ENCODE data around the gene UBA52.

Gene UBA52

DNA sequence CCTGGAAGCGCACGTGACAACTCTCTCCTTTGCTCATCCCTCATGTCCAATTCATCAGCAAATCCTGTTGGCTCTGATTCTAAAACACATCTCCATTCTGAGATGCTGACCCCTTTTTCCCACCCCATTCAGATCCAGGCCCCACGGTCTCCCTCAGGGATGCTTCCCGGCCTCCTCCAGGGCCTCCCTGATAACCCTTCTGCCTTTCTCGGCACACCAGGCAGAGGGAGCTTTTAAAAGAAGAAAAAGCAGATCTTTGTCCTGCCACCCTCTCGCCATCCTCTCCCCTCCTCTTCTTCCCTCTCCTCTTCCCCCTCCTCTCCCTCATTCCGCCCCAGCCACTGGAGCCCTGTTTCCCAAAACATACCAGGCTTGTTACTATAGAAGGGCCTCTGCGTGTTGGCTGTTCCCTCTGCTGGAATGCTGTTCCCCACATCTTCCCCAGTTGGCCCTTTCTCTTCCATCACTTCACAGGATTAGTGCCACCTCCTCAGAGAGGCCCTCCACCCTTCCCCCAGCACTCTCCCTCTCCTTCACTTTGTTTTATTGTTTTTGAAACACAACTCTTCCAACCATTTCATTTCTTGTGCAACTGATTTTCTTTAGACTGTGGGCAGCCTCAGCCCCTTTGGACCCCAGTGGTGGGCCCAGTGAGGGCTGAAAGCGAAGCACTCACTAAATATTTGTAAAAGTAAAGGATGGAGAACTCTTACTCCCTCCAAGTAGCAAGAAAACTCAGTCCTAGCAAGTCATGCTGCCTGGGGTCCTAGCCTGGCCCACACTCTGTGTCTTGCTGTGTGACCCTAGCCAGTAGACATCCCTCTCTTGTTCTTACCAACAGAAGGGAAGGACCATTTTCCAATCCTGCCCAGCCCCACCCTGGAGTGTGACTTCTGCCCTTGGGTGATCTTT lies 37.4 kb downstream of the UBA52 start:
- DNase-seq, result no peak

DNA sequence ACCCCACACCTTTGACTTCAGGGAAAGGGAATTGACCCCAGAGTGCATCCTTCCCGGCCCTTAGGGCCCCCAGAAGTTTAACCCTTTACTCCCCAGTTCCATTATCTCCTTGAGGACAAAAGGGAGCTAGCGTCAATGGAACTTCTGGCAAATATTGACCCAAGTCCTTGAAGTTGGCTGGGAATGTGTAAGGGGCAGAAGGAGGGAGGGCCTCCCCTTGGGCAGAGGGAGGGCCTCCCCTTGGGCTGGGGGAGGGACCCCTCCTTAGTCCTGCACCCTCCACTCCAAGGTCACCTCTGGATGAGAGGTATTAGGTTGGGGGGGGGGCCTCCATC lies 38.0 kb downstream of the UBA52 start:
- DNase-seq, result peak; percentile 22

DNA sequence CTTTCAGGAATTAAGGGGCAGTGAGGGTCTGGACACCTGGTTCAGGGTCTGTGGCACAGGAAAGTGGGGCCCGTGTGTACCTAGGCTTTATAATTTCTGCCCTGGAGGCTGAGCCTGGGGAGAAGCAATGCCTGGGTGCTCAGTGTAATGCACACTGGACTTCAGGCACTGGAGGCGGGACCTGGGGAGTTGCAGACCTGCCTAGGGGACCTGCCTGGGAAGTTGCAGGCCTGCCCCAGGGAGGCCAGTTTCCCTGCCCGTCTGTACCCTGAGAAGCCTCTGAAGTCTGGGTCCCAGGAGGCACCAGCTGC lies 38.5 kb downstream of the UBA52 start:
- peak; percentile 44 for DNase-seq

DNA sequence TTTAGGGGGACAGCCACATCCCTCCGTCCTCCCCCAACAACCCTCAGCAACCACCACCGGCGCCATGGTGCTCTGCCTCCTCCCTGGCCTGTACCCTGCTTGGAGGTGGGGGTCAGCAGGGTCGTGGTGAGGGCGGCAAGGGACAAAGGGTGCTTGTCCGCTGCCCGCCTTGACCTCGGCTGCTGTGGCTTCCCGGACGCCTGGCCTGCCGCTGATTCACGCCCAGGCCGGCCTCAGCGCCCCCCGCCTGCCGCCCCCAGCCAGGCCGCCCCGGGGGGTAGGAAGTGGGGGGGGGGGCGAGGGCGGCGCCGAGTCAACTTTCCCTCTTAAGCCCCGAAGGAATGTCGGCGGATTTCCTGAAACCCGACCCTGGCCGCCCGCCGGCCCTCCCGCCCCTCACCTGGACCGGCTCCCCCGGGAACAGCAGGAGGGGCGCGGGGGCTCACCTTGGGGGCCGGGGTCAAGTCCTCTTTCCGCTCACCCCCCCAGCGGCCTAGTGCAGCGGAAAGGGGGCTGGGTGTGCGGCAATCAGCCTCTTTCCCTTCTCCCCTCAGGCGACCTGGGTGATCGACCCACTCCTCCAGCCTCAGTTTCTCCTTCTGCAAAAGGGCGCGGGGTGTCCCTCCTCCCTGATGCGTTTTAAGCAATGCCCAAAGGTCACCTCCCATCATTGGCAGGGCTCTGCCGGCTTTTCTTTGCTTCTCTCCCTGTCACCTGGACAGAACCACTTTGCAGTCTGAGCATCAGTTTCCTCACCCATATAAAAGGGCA lies 39.1 kb downstream of the UBA52 start:
- DNase-seq, result no peak

DNA sequence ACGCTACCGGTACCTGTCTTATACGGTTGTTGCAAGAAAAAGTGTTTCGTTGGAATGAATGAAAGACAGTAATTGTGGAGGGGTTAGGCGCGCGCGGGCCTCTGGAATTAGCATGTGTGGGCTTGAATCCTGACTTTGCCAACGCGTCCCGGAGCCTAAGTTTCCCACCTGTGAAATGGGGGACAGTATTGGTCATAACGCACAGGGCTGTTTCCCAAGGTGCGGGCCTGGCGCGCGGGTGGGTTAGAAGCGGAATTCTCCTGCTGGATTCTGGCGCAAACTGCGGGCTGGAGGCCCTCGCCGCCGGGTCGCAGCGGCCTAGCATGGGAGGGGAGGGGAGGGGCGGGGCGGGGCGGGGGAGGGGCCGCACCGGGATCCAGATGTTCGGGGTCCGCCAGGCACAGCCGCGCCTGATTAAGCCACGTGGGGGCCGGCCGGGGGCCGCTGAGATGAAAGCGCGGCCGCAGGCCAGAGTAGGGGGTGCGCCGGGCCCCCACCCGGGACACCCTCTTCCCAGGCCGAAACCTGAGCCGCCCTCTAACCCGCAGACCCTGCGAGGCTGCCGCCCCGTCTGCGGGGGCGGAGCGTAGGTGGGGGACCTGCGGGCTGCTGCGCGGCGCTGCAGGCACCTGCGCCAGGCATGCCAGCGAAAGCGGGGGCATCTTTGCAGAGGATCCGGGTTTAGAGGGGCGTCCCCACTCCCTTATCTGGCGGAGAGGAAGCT lies 39.8 kb downstream of the UBA52 start:
- DNase-seq, result peak; percentile 57

DNA sequence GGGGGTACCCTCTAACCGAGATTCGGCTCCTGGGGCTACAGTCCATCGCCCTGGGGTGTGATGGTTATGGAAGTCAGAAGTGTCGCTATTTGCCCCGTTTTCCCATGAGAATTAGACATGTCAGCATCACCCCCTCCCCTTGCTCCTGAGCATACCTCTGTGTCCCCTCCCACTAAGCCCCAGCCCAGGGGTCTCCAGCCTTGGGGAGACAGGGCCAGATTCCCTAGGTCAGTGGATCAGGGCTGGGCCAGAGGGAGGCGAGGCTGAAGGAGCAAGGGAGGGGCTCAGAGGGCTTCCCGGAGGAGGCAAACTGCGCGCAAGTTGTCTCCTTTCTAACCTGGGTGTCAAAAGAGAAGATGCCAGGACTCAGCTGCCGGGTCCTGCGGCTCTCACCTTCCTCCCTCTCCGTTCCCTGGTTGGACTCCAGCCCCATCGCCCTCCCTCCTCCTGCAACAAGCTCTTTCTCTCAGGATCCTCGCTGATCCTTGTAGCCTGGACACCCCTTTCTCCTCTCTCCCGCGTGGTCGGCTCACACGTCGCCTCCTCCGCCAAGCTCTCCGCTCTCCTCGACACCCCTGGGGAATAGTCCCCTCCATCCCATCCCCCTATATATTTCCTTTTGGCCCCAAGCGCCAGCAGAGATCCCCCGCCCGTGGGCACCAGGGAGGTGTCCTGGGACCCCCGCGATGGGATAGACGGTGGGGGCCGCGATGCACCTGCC lies 40.6 kb downstream of the UBA52 start:
- DNase-seq, result peak; percentile 40

DNA sequence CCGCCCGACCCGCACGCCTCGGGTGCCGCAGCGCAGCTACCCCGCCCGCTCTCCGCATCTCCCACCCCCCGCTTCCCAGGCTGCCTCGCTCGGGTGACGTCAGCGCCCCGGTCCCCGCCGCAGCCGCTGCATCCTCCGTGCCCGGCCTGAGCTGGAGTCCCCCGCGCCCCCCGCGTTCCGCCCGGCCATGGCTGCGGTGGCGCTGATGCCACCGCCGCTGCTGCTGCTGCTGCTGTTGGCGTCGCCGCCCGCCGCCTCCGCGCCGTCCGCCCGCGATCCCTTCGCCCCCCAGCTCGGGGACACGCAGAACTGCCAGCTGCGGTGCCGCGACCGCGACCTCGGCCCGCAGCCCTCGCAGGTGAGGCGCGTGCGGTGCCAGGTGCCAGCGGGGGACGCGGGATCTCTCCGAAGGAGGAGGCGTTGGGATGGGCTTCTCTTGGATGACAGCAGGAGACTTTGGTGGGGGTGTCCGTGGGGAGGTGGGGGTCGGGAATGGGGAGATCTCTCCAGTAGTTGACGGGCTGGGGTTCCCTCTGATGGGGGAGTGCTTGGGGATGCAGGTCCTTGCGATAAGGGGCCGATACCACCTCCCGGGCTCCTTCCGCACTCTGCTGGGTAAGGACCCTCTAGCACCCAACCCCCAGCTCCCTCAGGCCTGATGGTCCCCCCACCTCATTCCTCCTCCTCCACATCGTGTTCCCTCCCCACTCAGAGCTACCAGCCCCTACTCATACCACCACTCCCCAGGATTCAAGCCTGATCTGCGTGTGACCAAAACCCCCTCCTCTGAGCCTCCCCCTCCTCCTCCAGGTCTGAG lies 41.3 kb downstream of the UBA52 start, which contains the start of gene TMEM59L:
Gene TMEM59L (plus strand): TSS at position 99 of the 817 bp plus-strand sequence. CDS start 89 bp downstream, at position 188.
- DNase-seq, result peak; percentile 36

DNA sequence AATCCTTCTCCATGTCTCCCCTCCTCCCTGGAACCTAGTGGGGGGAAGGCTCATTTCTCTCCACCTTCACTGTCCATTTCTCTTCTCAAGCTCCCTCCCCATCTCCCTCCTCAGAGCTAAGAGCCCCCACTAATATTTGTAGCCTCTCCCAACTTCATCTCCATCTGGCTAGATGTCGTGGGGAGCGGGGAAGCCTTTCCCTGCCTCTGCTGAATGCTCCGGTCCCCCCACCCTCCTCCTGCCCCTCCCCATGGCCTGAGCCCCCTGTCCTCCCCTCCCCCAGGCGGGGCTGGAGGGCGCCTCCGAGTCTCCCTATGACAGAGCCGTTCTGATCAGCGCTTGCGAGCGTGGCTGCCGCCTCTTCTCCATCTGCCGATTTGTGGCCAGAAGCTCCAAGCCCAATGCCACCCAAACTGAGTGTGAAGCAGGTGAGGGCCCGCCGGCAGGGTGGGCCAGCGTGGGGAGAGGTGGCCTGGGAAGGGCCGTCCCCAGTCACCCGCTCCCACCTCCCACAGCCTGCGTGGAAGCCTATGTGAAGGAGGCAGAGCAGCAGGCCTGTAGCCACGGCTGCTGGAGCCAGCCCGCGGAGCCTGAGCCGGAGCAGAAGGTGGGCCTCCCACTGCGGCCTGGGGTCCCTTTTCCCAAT lies 42.1 kb downstream of the UBA52 start:
- no peak for DNase-seq

DNA sequence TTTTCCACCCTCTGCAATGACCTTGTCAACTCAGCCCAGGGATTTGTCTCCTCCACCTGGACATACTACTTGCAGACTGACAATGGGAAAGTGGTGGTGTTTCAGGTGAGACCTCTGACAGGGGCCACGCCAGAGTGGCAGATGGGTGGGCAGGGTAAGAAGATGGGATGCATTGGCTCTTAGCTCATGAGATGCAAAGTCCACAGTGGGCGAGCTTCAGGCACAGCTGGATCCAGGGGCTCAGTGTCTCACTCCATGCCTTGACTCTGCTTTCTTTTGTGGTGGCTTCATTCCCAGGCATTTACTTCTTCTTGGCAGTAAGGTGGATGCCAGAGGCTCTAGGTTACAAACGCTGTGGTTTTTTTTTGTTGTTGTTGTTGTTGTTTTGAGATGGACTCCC lies 44.4 kb downstream of the UBA52 start:
- DNase-seq, result no peak

DNA sequence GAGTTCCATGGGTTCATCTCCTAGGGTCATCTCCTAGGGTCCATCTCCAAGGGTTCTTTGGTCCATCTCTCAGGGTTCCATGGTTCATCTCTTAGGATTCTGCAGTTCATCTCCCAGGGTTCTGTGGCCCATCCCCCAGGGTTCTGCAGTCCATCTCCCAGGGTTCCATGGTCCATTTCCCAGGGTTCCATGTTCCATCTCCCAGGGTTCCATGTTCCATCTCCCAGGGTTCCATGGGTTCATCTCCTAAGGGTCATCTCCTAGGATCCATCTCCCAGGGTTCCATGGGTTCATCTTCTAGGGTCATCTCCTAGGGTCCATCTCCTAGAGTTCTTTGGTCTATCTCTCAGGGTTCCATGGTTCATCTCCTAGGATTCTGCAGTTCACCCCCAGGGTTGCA lies 45.9 kb downstream of the UBA52 start:
- DNase-seq, result no peak

DNA sequence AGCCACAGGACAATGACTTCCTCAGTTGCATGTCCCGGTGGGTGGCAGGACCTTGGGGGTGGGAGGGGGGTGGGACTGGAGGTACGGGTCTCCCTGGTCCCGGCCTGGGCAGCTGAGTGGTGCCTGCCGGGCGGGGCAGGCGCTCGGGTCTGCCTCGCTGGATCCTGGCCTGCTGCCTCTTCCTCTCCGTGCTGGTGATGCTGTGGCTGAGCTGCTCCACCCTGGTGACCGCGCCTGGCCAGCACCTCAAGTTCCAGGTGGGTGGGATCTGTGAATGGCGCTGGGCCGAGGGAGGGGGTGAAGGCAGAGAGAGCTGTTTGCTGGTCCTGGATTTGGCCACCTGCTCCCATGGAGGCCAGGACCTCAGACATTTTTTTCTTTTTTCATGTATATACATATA lies 46.6 kb downstream of the UBA52 start:
- DNase-seq, result no peak

DNA sequence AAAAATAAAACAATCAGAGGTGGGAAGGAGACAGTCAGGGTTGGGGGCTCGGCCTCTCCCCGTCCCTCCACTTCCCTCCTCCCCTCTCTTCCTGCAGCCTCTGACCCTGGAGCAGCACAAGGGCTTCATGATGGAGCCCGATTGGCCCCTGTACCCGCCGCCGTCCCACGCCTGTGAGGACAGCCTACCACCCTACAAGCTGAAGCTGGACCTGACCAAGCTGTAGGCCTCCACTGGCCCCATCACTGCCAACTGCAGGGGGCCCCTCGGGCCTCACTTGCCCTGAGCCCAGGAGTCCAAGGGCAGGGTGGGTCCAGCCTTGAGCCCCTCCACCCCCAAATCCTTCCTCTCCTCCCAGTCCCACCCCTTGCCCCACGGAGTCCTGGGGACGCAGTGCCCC lies 48.7 kb downstream of the UBA52 start:
- DNase-seq, result no peak

DNA sequence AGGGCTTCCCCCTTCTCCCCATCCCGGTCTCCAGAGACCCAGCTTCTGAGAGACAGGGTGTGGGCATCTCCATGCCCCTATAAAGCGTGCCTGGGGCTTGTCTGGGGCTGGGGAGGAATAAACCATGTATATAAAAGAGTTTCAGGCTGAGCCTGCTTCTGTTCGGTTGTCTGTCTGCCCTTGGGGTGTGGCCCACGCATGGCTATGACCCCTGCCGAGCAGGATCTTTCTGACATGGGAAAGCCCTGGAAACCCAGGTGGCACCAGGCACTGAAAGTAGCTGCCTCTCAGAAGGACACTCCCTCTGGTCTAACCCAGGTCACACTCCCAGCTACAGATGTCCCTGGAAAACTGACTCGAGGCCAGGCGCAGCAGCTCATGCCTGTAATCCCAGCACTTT lies 49.2 kb downstream of the UBA52 start:
- DNase-seq, result no peak

DNA sequence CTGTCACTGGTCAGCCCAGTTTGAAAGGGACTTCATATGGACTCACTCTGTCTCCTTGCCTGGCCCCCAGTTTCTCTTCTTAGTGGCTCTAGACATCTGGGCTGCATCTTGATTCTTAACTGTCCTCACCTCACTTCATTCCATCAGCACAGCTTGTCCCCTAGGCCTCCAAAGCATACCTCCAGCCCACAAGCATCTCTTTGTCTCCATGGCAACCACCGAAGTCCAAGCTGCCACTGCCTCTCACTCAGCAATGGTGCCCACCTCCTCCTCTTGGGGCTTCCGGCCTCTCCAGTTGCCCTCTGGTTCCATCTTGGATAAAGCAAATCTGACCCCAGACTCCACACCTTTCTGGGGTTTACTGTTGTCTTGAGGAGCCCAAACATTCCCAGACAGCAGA lies 55.2 kb downstream of the UBA52 start:
- no peak for DNase-seq
